B cell (primary cell): ENCODE results near the gene F8A2.
"Not testable (repeated sequence)": the region's sequence is repeated elsewhere in the genome, so short reads cannot be mapped to it uniquely, and the experiment has no call there.

Source experiments
- CTCF ChIP-seq: fragments of 200-600 bp; IDR thresholded peaks from one replicate; pipeline ENCODE4 v1.8.0; 2022; ENCODE audit warnings: antibody characterized with exemption, mild to moderate bottlenecking
- EZH2 ChIP-seq: IDR thresholded peaks from 2 replicates; pipeline ENCODE4 v1.6.1; 2012; ENCODE audit warnings: borderline replicate concordance, low read depth, mild to moderate bottlenecking, moderate library complexity, low read length; ENCODE audit not compliant: insufficient read depth, poor library complexity, severe bottlenecking

- TF ChIP-seq CTCF, EZH2: not testable (repeated sequence)
Observed at GRCh38 chrX:155373777-155374458, 8.0 kb upstream of the F8A2 start.
